Body of pancreas (tissue), 4 donors: ENCODE data around the gene YIF1B.

Experiments used
- POLR2A ChIP-seq, 3 donors: fragments of 450-650 bp; IDR thresholded peaks; one replicate each; pipeline ENCODE4 v1.6.1; 2016; ENCODE audit warnings: antibody characterized with exemption in 3 of 3, mild to moderate bottlenecking in 2 of 3
- TF ChIP-seq, protein P1 (sequence below), 7 experiments: fragments of 450-650 bp in 4 of 7; fragments of 200-600 bp in 3 of 7; sonication (generic) in 3 of 7; IDR thresholded peaks; one replicate each; pipeline ENCODE4 v1.5.1; 2016 to 2019; ENCODE audit warnings: antibody characterized with exemption in 7 of 7

DNA sequence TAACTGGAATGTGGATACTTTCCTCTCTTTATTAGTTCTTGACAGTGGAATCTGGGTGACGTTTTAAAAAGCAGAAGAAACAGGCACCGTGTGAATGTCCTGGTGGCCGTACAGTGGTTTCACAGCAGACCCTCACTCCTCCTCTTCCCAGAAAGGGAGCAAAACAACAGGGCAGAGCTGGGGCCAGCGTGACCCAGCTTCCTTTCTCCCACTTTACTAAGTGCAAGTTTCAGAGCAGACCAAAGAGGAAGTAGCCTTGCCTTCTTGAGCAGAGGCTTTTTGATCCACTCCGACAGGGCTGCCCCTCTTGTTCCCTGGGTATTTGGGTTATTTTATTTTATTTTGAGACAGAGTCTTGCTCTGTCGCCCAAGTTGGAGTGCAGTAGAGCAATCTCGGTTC is 31.3 kb downstream of the YIF1B start:
- TF ChIP-seq, protein P1, sequence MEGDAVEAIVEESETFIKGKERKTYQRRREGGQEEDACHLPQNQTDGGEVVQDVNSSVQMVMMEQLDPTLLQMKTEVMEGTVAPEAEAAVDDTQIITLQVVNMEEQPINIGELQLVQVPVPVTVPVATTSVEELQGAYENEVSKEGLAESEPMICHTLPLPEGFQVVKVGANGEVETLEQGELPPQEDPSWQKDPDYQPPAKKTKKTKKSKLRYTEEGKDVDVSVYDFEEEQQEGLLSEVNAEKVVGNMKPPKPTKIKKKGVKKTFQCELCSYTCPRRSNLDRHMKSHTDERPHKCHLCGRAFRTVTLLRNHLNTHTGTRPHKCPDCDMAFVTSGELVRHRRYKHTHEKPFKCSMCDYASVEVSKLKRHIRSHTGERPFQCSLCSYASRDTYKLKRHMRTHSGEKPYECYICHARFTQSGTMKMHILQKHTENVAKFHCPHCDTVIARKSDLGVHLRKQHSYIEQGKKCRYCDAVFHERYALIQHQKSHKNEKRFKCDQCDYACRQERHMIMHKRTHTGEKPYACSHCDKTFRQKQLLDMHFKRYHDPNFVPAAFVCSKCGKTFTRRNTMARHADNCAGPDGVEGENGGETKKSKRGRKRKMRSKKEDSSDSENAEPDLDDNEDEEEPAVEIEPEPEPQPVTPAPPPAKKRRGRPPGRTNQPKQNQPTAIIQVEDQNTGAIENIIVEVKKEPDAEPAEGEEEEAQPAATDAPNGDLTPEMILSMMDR (IDR thresholded peaks at IDR 0.05) = no peak
- TF ChIP-seq POLR2A (IDR thresholded peaks at IDR 0.05) = no peak
